GM08714 (cell line): ENCODE measurements around the gene C2orf76.

Experiments
- H3K4me3 ChIP-seq: fragments of 200-500 bp; sonication (Bioruptor generic); 2 replicates; pipeline ENCODE4 v1.5.1; 2014; ENCODE audit warnings: mild to moderate bottlenecking, low read length, inconsistent platforms
- ZNF274 ChIP-seq: IDR thresholded peaks from 2 replicates; pipeline ENCODE4 v1.6.1; 2012; ENCODE audit warnings: mild to moderate bottlenecking, low read depth, low read length

The C2orf76 gene

DNA sequence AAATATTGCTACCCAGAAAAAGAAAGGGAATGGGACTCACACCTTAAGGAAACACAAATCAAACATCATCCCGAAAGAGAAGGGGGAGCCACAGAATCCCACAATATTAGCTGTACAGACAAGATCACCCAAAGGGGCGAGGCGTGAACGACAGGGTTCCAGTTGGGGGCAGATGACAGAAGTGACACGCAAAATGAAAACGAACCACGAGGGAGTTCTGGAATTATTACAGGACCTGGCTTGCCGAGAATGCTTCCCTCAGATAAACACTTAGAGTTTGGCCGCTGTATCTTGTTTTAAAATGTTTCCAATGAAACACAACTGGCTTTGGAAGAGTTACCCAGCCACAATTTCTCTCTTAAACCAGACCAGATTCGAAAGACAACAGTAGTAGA is 60.4 kb downstream of the C2orf76 start:
- TF ChIP-seq ZNF274, result no peak
- no peak overlapping the region for H3K4me3 ChIP-seq

DNA sequence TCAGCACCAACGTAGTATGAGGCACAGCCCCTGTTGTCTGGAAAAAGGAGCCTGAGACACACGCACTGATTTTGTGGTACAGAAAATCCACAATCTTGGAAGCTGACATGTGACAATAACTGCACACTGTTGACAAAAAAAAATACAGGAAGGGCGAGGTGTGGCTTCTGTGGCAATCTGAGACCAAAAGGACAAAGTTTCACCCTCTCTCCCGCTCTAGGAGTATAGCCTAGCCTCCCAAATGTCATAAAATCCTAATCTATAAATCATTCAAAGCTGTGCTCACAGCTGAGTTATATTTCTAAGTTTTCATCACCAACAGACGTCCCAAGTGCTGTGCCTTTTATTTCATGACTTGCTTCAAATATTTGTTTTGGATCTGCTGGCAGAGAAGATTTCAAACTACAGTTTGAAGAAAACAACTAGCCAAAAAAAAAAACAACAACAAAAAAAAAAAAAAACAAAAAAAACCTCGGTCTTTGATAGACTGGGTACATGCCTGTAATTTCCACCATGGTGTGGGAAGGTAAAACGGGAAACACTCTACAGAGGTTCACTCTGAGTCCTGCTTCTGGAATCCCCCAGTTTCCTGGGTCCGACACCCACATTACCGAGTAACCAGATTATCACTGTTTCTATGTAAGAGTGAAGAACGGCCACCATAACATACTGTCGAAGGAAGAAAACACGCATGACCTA is 61.0 kb downstream of the C2orf76 start:
- no peak overlapping the region for H3K4me3 ChIP-seq
- TF ChIP-seq ZNF274, result no peak

DNA sequence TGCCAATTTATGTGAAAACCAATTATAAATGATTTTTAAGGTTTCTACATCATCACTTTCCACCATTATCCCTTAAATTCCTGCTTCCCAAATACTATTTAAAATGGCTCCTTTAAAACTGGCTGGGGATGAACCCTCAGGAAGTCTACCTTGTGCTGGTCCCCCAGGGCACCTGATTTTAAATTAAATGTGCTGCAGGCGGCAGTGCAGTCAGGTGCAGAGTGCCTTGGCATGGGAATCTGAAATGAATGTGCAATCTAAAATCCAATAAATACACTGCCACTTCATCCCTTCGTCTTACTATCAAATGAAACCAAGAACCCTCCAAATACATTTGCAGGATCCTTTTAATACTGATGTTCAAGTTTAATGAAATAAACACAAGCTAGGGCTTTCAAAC is 61.8 kb downstream of the C2orf76 start:
- H3K4me3 ChIP-seq, result no peak overlapping the region
- TF ChIP-seq ZNF274, result no peak

- TF ChIP-seq ZNF274, result no peak
- H3K4me3 ChIP-seq, result no peak overlapping the region
Measured at GRCh38 chr2:119301413-119301812, 65.2 kb downstream of the C2orf76 start.

DNA sequence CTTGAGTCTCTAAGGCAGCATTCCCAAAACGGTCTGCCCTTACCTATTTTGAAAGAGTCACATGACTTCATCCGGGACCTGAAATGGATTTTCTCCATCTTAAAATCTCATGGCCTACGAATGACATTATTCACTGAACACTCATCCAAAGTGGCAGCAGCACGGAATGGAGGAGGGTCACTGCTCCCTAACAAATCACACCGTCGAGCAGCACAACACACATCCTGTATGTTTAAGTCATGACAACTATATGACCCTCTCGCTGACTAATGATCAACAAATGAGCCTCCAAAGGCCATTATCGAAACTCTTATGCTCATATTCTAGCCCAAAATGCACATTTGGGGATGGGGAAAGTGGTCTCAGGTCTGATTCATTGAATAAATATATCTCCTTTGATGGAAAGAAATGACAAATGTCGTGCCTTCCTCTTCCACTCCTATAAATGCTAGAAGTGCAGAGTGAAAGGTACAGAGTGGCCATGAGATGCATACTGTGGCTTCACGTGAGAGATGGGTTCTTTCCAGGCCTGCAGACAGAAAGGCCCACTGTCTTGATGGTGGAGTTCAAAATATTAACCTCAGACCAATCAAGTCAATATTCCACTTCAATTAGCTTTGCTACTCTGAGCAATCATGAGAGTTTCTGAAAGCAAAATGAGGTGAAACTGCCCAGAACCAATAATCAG is 70.8 kb downstream of the C2orf76 start:
- TF ChIP-seq ZNF274, result no peak
- no peak overlapping the region for H3K4me3 ChIP-seq

- no peak overlapping the region for H3K4me3 ChIP-seq
- no peak for TF ChIP-seq ZNF274
Measured at GRCh38 chr2:119294671-119295070, 72.0 kb downstream of the C2orf76 start.

GRCh38 chr2:119293900-119294299 is 72.7 kb downstream of the C2orf76 start:
- no peak for TF ChIP-seq ZNF274
- no peak overlapping the region for H3K4me3 ChIP-seq

DNA sequence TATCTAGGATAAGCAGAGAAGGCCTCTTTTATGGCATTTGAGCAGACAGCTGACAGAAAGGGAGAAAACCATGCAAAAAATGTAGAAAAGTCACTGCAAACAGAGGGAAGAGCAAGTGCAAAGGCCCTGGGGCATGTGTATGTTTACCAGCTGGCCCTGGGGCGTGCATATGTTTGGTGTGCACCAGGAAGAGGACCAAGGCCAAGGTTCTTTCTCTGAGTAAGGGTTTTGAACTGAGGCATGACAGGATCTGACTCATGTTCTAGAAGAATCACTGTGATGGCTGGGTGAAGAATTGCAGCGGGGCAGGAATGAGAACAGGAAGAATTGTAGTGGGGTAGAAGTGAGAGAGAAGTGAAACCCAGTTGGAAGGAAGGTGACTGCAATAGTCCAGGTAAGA is 73.4 kb downstream of the C2orf76 start:
- no peak overlapping the region for H3K4me3 ChIP-seq
- TF ChIP-seq ZNF274, result no peak

DNA sequence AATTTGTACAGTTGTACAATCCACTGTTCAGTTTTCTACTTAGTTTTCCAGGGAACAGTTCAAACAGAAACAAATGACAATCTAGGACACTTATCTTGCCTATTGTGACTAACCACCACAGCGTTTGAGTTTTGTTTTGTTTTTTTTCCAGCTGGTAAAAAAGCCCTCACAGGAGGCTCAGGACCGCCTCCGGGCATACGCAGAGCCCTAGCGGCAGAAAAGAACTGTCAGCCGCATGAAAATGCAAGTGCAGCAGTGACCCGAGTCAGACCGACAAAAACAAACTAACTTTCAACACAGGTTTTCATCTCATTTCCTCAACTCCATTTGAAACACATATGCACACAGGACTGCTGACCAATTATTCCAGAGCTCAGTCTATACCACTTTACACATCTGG is 74.4 kb downstream of the C2orf76 start:
- no peak for TF ChIP-seq ZNF274
- no peak overlapping the region for H3K4me3 ChIP-seq

DNA sequence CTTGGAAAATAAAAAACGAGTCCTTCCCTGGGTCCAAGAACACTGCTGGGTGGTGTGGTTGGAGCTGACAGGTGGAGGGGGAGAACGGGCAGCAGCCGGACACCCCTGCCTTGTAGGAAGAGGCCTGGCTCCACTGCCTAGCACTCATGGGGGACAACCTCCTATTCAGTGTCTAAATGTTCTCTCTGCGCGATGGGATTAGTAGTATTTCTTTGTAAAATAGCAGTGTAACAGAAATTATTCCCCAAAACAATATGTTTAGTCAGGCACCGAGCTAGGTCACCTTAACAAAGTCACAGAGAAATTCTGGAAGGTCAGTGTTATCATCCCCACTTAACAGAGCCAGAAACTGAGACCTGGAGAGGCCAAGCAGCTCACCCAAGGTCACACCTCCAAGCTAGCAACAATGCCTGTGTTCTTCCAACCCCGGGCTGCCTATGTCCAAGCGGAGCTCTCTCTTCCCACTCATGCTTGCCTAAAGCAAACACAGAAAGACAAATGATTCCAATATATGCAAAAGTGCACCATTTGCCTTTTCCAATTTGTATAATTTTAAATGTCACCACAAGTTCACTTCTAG is 75.0 kb downstream of the C2orf76 start:
- TF ChIP-seq ZNF274, result no peak
- no peak overlapping the region for H3K4me3 ChIP-seq

DNA sequence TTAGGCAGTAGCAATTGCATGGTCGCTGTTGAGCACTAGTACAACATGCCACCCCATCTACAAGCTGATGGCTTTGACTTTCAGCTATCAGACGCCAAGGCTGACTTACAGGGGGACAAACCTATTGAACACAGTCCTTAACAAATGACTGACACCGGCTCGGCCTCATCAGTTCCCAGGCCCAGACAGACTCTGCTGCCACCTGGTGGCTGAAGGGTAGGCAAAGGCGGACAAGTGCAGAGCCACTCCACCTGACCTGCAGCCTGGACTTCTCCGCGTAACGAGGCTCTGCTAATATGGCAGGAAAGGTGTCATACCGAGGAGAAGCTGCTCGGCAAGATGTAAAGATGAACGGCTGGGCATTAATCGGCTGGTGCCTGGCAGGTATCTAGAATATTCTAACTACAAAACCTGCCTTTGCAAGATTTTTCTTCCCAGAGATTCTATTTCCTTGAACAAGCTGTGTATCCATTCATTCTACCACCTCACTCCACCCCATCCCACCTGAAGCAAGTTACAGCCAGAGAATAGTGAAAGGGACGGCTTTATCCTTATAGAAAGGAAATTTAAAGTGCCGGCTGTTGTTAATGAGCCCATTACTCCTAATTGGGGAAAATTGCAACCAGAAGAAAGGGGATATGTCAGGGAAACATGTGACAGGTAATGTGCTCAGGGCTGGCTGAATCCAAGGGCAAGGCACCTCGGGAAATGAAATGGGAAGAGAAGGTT is 75.6 kb downstream of the C2orf76 start:
- H3K4me3 ChIP-seq, result no peak overlapping the region
- no peak for TF ChIP-seq ZNF274

- no peak for TF ChIP-seq ZNF274
Measured at GRCh38 chr2:119289642-119290041, 77.0 kb downstream of the C2orf76 start.

GRCh38 chr2:119289093-119289492 is 77.5 kb downstream of the C2orf76 start:
- no peak overlapping the region for H3K4me3 ChIP-seq
- TF ChIP-seq ZNF274, result no peak

More at GRCh38 chr2:119289642-119290041, 77.0 kb downstream of the C2orf76 start:
- no peak overlapping the region for H3K4me3 ChIP-seq

GRCh38 chr2:119288576-119288975 is 78.1 kb downstream of the C2orf76 start:
- H3K4me3 ChIP-seq, result no peak overlapping the region
- no peak for TF ChIP-seq ZNF274
